H9 (cell line): Measurements from ENCODE around the gene FHIP2A. TPM values are rescaled to one million over a fixed set of nuclear protein-coding genes. Genes with fewer than 3 reads are reported as not detected.

Source experiments
- DNase-seq: peaks from one replicate; pipeline ENCODE4 v3.0.0-alpha.2; 2017
- H2AFZ ChIP-seq: one replicate; pipeline ENCODE4 v1.6.1; 2013; ENCODE audit warnings: mild to moderate bottlenecking, low read length, control low read depth, moderate library complexity
- H2AK5ac ChIP-seq: 2 replicates; pipeline ENCODE4 v1.6.1; 2013; ENCODE audit warnings: low read length, control low read depth, mixed read lengths; ENCODE audit not compliant: insufficient read length
- H2BK120ac ChIP-seq: one replicate; pipeline ENCODE4 v1.6.1; 2013; ENCODE audit warnings: low read depth, mild to moderate bottlenecking, low read length, control low read depth, inconsistent platforms; ENCODE audit not compliant: poor library complexity, severe bottlenecking
- H2BK12ac ChIP-seq: 2 replicates; pipeline ENCODE4 v1.6.1; 2013; ENCODE audit warnings: low read length, control low read depth, mixed read lengths, low read depth; ENCODE audit not compliant: insufficient read length
- H2BK15ac ChIP-seq: 2 replicates; pipeline ENCODE4 v1.6.1; 2013; ENCODE audit warnings: low read depth, low read length, control low read depth
- H2BK20ac ChIP-seq: one replicate; pipeline ENCODE4 v1.6.1; 2013; ENCODE audit warnings: low read depth, mild to moderate bottlenecking, low read length, control low read depth, inconsistent platforms; ENCODE audit not compliant: poor library complexity, severe bottlenecking
- H2BK5ac ChIP-seq: 2 replicates; pipeline ENCODE4 v1.6.1; 2013; ENCODE audit warnings: low read length, control low read depth, mixed read lengths; ENCODE audit not compliant: insufficient read length
- H3K14ac ChIP-seq: 2 replicates; pipeline ENCODE4 v1.6.1; 2013; ENCODE audit warnings: low read length, control low read depth; ENCODE audit not compliant: insufficient read depth
- H3K18ac ChIP-seq: 2 replicates; pipeline ENCODE4 v1.6.1; 2013; ENCODE audit warnings: low read depth, mild to moderate bottlenecking, mixed read lengths, low read length, control low read depth; ENCODE audit not compliant: insufficient read length
- H3K23ac ChIP-seq: 2 replicates; pipeline ENCODE4 v1.6.1; 2013; ENCODE audit warnings: low read length, control low read depth, mixed read lengths, low read depth; ENCODE audit not compliant: insufficient read length
- H3K23me2 ChIP-seq: 2 replicates; pipeline ENCODE4 v1.6.1; 2013; ENCODE audit warnings: low read depth, mild to moderate bottlenecking, mixed read lengths, low read length, control low read depth; ENCODE audit not compliant: insufficient read length, poor library complexity, severe bottlenecking
- H3K27ac ChIP-seq: 2 replicates; pipeline ENCODE4 v1.5.1; 2013; ENCODE audit warnings: low read length, control low read depth, mixed read lengths, low read depth; ENCODE audit not compliant: insufficient read length
- H3K27me3 ChIP-seq: 2 replicates; pipeline ENCODE4 v1.6.1; 2013; ENCODE audit warnings: low read length, control low read depth, inconsistent platforms; ENCODE audit not compliant: insufficient read depth
- H3K4ac ChIP-seq: 2 replicates; pipeline ENCODE4 v1.6.1; 2013; ENCODE audit warnings: low read depth, mild to moderate bottlenecking, control low read depth, inconsistent platforms, low read length, moderate library complexity
- H3K4me1 ChIP-seq: 2 replicates; pipeline ENCODE4 v1.6.1; 2013; ENCODE audit warnings: low read length, control low read depth, inconsistent platforms; ENCODE audit not compliant: insufficient read depth
- H3K4me2 ChIP-seq: 2 replicates; pipeline ENCODE4 v1.6.1; 2013; ENCODE audit warnings: low read length, control low read depth, mixed read lengths; ENCODE audit not compliant: insufficient read length, insufficient read depth
- H3K56ac ChIP-seq: 2 replicates; pipeline ENCODE4 v1.6.1; 2013; ENCODE audit warnings: low read depth, mild to moderate bottlenecking, mixed read lengths, low read length, control low read depth; ENCODE audit not compliant: insufficient read length
- H3K79me1 ChIP-seq: 2 replicates; pipeline ENCODE4 v1.6.1; 2013; ENCODE audit warnings: low read depth, mild to moderate bottlenecking, moderate library complexity, low read length, control low read depth, inconsistent platforms; ENCODE audit not compliant: insufficient read depth, poor library complexity, severe bottlenecking
- H3K79me2 ChIP-seq: 2 replicates; pipeline ENCODE4 v1.6.1; 2013; ENCODE audit warnings: low read length, control low read depth, inconsistent platforms; ENCODE audit not compliant: insufficient read depth
- H3K9ac ChIP-seq: 2 replicates; pipeline ENCODE4 v1.6.1; 2013; ENCODE audit warnings: low read length, control low read depth, mixed read lengths; ENCODE audit not compliant: insufficient read length; ENCODE audit errors: extremely low read depth
- H3K9me3 ChIP-seq: one replicate; pipeline ENCODE4 v1.6.1; 2013; ENCODE audit warnings: low read depth, low read length, inconsistent platforms; ENCODE audit not compliant: control insufficient read depth
- H3T11ph ChIP-seq: one replicate; pipeline ENCODE4 v1.6.1; 2013; ENCODE audit warnings: mild to moderate bottlenecking, low read length, control low read depth, inconsistent platforms
- H4K20me1 ChIP-seq: one replicate; pipeline ENCODE4 v1.6.1; 2013; ENCODE audit not compliant: control insufficient read depth, insufficient read length, insufficient read depth
- H4K5ac ChIP-seq: 2 replicates; pipeline ENCODE4 v1.6.1; 2013; ENCODE audit warnings: low read depth, mild to moderate bottlenecking, mixed read lengths, low read length, control low read depth; ENCODE audit not compliant: insufficient read length
- H4K8ac ChIP-seq: replicated peaks from 2 replicates; pipeline ENCODE4 v1.6.1; 2013; ENCODE audit warnings: low read length, control low read depth, mixed read lengths, low read depth; ENCODE audit not compliant: insufficient read length
- H4K91ac ChIP-seq: 2 replicates; pipeline ENCODE4 v1.6.1; 2013; ENCODE audit warnings: low read depth, mild to moderate bottlenecking, moderate library complexity, mixed read lengths, low read length, control low read depth; ENCODE audit not compliant: insufficient read length
- H3K27ac Mint-ChIP-seq, 3 experiments: 2 replicates in 2 of 3; 3 replicates in 1 of 3; pipeline ENCODE4 v1.8.0; 2020 to 2021; ENCODE audit warnings: mixed read lengths in 3 of 3, mild to moderate bottlenecking in 1 of 3, moderate library complexity in 1 of 3
- H3K27me3 Mint-ChIP-seq: 2 replicates; pipeline ENCODE4 v1.8.0; 2021; ENCODE audit warnings: low read depth, mild to moderate bottlenecking, moderate library complexity, mixed read lengths
- H3K36me3 Mint-ChIP-seq, 3 experiments: 2 replicates in 2 of 3; 3 replicates in 1 of 3; pipeline ENCODE4 v1.8.0; 2020 to 2021; ENCODE audit warnings: low read depth in 3 of 3, mixed read lengths in 3 of 3; ENCODE audit not compliant: insufficient read depth in 1 of 3
- H3K4me1 Mint-ChIP-seq, 2 experiments: 2 replicates each; pipeline ENCODE4 v1.8.0; 2020; ENCODE audit warnings: mixed read lengths in 2 of 2
- H3K4me3 Mint-ChIP-seq, 2 experiments: 2 replicates in 1 of 2; 3 replicates in 1 of 2; pipeline ENCODE4 v1.8.0; 2020 to 2021; ENCODE audit warnings: mild to moderate bottlenecking in 2 of 2, mixed read lengths in 2 of 2, moderate library complexity in 1 of 2
- H3K9me3 Mint-ChIP-seq, 2 experiments: 2 replicates in 1 of 2; 3 replicates in 1 of 2; pipeline ENCODE4 v1.8.0; 2020; ENCODE audit warnings: mild to moderate bottlenecking in 2 of 2, mixed read lengths in 2 of 2, moderate library complexity in 1 of 2
- CTCF ChIP-seq: fragments of 200-600 bp; sonication (generic); conservative IDR thresholded peaks from 3 replicates; pipeline ENCODE4 v1.8.0; 2021; ENCODE audit warnings: antibody characterized with exemption, mild to moderate bottlenecking
- WGBS: extraction: QIAGEN DNeasy Blood & Tissue Kit; methylation state at CpG from one replicate; pipeline ENCODE4 v1.1.7; 2013; ENCODE audit warnings: missing lambda C conversion rate, low lambda C conversion rate, mixed read lengths; ENCODE audit not compliant: insufficient read length; ENCODE audit errors: extremely low coverage; 5-methylcytosine and 5-hydroxymethylcytosine counted together
- total RNA-seq: library from RNA; stranded (reverse); gene quantifications from 2 replicates; pipeline ENCODE4 v1.2.1, GENCODE V29; 2021

FHIP2A gene
- total RNA-seq, 1 experiment from 2014 or later: 14.8 TPM

DNA sequence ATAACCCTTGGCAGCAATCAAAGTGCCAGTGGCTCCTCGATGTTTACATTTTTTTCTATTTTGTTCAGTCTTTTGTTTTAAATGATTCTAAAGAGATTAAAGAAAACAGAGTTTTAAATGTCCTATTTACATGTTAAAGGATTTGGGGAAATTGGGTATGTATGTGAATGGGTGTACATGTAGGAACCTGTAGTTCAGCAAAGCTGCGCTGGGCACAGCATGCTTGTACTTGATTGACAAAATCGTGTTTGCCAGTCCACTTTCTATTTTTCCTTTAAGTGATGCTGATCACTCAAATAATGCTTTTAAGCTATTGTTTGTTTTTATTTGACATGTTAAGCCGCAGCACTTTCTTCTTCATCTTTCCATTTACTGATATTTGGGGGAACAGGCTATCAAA, 40.9 kb downstream of the FHIP2A start:
- H3K27ac ChIP-seq: no peak overlapping the region
- no peak for TF ChIP-seq CTCF
- H3K9me3 Mint-ChIP-seq: no peaks in the 10 kb centered on the region
- no peak overlapping the region for H3K14ac ChIP-seq
- no peak overlapping the region for H3K18ac ChIP-seq
- no peaks in the 10 kb centered on the region for H3K23me2 ChIP-seq
- no peak overlapping the region for H2BK5ac ChIP-seq
- H2AFZ ChIP-seq: no peak overlapping the region
- no peak overlapping the region for H3K9ac ChIP-seq
- no peaks in the 10 kb centered on the region; the same call in 1 of the 2 replicates for H3K4me1 ChIP-seq
- H3K4ac ChIP-seq: no peak overlapping the region
- no peaks in the 10 kb centered on the region for H3K27me3 Mint-ChIP-seq
- H2BK15ac ChIP-seq: no peak overlapping the region
- no CpG with 5 or more reads among the region's 4 CpGs for WGBS
- no peak overlapping the region for H3K4me3 Mint-ChIP-seq
- no peak overlapping the region for H4K8ac ChIP-seq
- H3K36me3 Mint-ChIP-seq: peaks cover 12 to 29% (median 22%) of the 10 kb centered on the region in 3 experiments
- no peak for DNase-seq
- no peak overlapping the region for H2BK12ac ChIP-seq
- H3K4me2 ChIP-seq: no peak overlapping the region
- no peak overlapping the region for H4K91ac ChIP-seq
- H3K4me1 Mint-ChIP-seq: no peaks in the 10 kb centered on the region
- H3K56ac ChIP-seq: no peak overlapping the region
- H2AK5ac ChIP-seq: no peak overlapping the region
- H4K20me1 ChIP-seq: no peaks in the 10 kb centered on the region
- no peaks in the 10 kb centered on the region for H3K27me3 ChIP-seq
- H2BK120ac ChIP-seq: no peak overlapping the region
- no peak overlapping the region for H2BK20ac ChIP-seq
- no peak overlapping the region for H4K5ac ChIP-seq
- no peak overlapping the region; a peak in 1 of 7 replicates for H3K27ac Mint-ChIP-seq
- H3K23ac ChIP-seq: no peak overlapping the region
- H3K9me3 ChIP-seq: no peaks in the 10 kb centered on the region
- H3K79me2 ChIP-seq: no peaks in the 10 kb centered on the region
- H3T11ph ChIP-seq: no peak overlapping the region
- no peaks in the 10 kb centered on the region for H3K79me1 ChIP-seq
